WTC11 (cell line): ENCODE data around the gene PDF.

Experiments used
- CREM ChIP-seq: sonication (generic); formaldehyde crosslinking; IDR thresholded peaks from 2 replicates; pipeline ENCODE4 v1.8.1; 2022; ENCODE audit warnings: mild to moderate bottlenecking, missing genetic modification reagents, moderate library complexity
- CTCF ChIP-seq: fragments of 200-600 bp; IDR thresholded peaks from 2 replicates; pipeline ENCODE4 v1.8.0; 2022; ENCODE audit warnings: antibody characterized with exemption
- E2F1 ChIP-seq: sonication (generic); formaldehyde crosslinking; IDR thresholded peaks from 2 replicates; pipeline ENCODE4 v1.8.0; 2022; ENCODE audit warnings: mild to moderate bottlenecking, missing genetic modification reagents
- E2F4 ChIP-seq: sonication (generic); formaldehyde crosslinking; IDR thresholded peaks from 2 replicates; pipeline ENCODE4 v1.8.1; 2022; ENCODE audit warnings: low read depth, mild to moderate bottlenecking, moderate library complexity, missing genetic modification reagents, borderline replicate concordance
- EMX1 ChIP-seq: fragments of 250-450 bp; sonication (Bioruptor Pico); IDR thresholded peaks from 2 replicates; pipeline ENCODE4 v1.8.0; 2021; ENCODE audit warnings: mild to moderate bottlenecking
- ESRRA ChIP-seq: sonication (generic); formaldehyde crosslinking; IDR thresholded peaks from 2 replicates; pipeline ENCODE4 v1.8.1; 2022; ENCODE audit warnings: mild to moderate bottlenecking, missing genetic modification reagents, borderline replicate concordance
- FOXK1 ChIP-seq: sonication (generic); formaldehyde crosslinking; IDR thresholded peaks from 2 replicates; pipeline ENCODE4 v1.8.0; 2022; ENCODE audit warnings: mild to moderate bottlenecking, moderate library complexity, missing genetic modification reagents
- FOXP4 ChIP-seq: sonication (generic); formaldehyde crosslinking; IDR thresholded peaks from 2 replicates; pipeline ENCODE4 v1.8.0; 2022; ENCODE audit warnings: mild to moderate bottlenecking, missing genetic modification reagents
- GTF2I ChIP-seq: fragments of 250-450 bp; sonication (Bioruptor Pico); conservative IDR thresholded peaks from 2 replicates; pipeline ENCODE4 v1.4.0; 2021; ENCODE audit warnings: mild to moderate bottlenecking
- MLX ChIP-seq: sonication (generic); formaldehyde crosslinking; IDR thresholded peaks from 2 replicates; pipeline ENCODE4 v1.8.1; 2023; ENCODE audit warnings: mild to moderate bottlenecking, missing genetic modification reagents, moderate library complexity
- NR2C2 ChIP-seq: sonication (generic); formaldehyde crosslinking; IDR thresholded peaks from 2 replicates; pipeline ENCODE4 v1.8.0; 2022; ENCODE audit warnings: mild to moderate bottlenecking, missing genetic modification reagents
- SOX15 ChIP-seq: fragments of 250-450 bp; sonication (Bioruptor Pico); IDR thresholded peaks from 2 replicates; pipeline ENCODE4 v1.9.0; 2021; ENCODE audit warnings: mild to moderate bottlenecking
- TEAD4 ChIP-seq: sonication (generic); formaldehyde crosslinking; IDR thresholded peaks from 2 replicates; pipeline ENCODE4 v1.8.0; 2022; ENCODE audit warnings: mild to moderate bottlenecking, missing genetic modification reagents
- ZNF263 ChIP-seq: sonication (generic); formaldehyde crosslinking; IDR thresholded peaks from 2 replicates; pipeline ENCODE4 v1.8.1; 2022; ENCODE audit warnings: low read depth, mild to moderate bottlenecking, moderate library complexity, missing genetic modification reagents

GRCh38 chr16:69314534-69314933 lies 15.9 kb downstream of the PDF start:
- no peak for TF ChIP-seq E2F1
- no peak for TF ChIP-seq CTCF
- no peak for TF ChIP-seq FOXK1 (CRISPR knock-in tag)
- TF ChIP-seq FOXP4 (CRISPR knock-in tag): no peak
- no peak for TF ChIP-seq E2F4 (CRISPR knock-in tag)
- TF ChIP-seq MLX (CRISPR knock-in tag): no peak
- TF ChIP-seq ESRRA (CRISPR knock-in tag): no peak
- TF ChIP-seq ZNF263 (CRISPR knock-in tag): no peak
- TF ChIP-seq CREM: no peak
- no peak for TF ChIP-seq NR2C2 (CRISPR knock-in tag)
- TF ChIP-seq GTF2I (CRISPR knock-in tag): no peak
- TF ChIP-seq EMX1 (CRISPR knock-in tag): no peak
- TF ChIP-seq TEAD4 (CRISPR knock-in tag): no peak
- TF ChIP-seq SOX15: no peak
